Activated CD8-positive, alpha-beta T cell treated with anti-CD3 and anti-CD28 coated beads for 36 hours (primary cell): ENCODE data around the gene PPP4C. TPM values are rescaled to one million over a fixed set of nuclear protein-coding genes. Genes with fewer than 3 reads are reported as not detected.
"Not testable (repeated sequence)": the region's sequence is repeated elsewhere in the genome, so short reads cannot be mapped to it uniquely, and the experiment has no call there.

Experiments
- ATAC-seq: fragments of 200-7000 bp; cut with Tn5 transposase; one replicate; pipeline ENCODE4 v1.10.0; 2021; ENCODE audit warnings: mild to moderate bottlenecking, moderate library complexity
- CTCF ChIA-PET: fragments of 350-600 bp; sonication (Branson Sonifier 250); formaldehyde crosslinking; loops from one replicate; lab custom pipeline; 2021; ENCODE audit warnings: antibody characterized with exemption; lab: Charles Lee
- POLR2A ChIA-PET: fragments of 350-600 bp; sonication (Branson Sonifier 250); formaldehyde crosslinking; loops from one replicate; lab custom pipeline; 2021; ENCODE audit warnings: antibody characterized with exemption; lab: Charles Lee
- DNase-seq: peaks from one replicate; pipeline ENCODE4 v3.0.0-alpha.2; 2020
- H3K27ac Mint-ChIP-seq: one replicate; pipeline ENCODE4 v1.8.0; 2021; ENCODE audit warnings: mild to moderate bottlenecking, mixed read lengths
- H3K27me3 Mint-ChIP-seq: one replicate; pipeline ENCODE4 v1.8.0; 2021; ENCODE audit warnings: mixed read lengths
- H3K36me3 Mint-ChIP-seq: one replicate; pipeline ENCODE4 v1.8.0; 2021; ENCODE audit warnings: low read depth, mixed read lengths
- H3K4me1 Mint-ChIP-seq: one replicate; pipeline ENCODE4 v1.8.0; 2021; ENCODE audit warnings: low read depth, mixed read lengths
- H3K4me3 Mint-ChIP-seq: one replicate; pipeline ENCODE4 v1.8.0; 2021; ENCODE audit warnings: mild to moderate bottlenecking, moderate library complexity, mixed read lengths
- H3K9me3 Mint-ChIP-seq: one replicate; pipeline ENCODE4 v1.8.0; 2021; ENCODE audit warnings: mixed read lengths
- CTCF ChIP-seq: fragments of 200-600 bp; IDR thresholded peaks from one replicate; pipeline ENCODE4 v1.8.0; 2022; ENCODE audit warnings: antibody characterized with exemption, mild to moderate bottlenecking
- intact Hi-C: fragments of 100-400 bp; cut with micrococcal nuclease; formaldehyde crosslinking; loops from one replicate; pipeline ENCODE4 v1.10.0; 2022
- total RNA-seq, 2 experiments: library from RNA; stranded (reverse); gene quantifications; one replicate each; pipeline ENCODE4 v1.2.3, GENCODE V29; 2021

Gene PPP4C
- total RNA-seq, 2 experiments from 2014 or later = 116 to 121 TPM

- intact Hi-C loops = no loop called here
- H3K4me3 Mint-ChIP-seq = no peak overlapping the region
- POLR2A ChIA-PET = interaction anchor here (1.3 kb wide), 1 partner anchor 12 kb away, joined by 3 read pairs; no protein-coding TSS in a partner anchor
Observed at GRCh38 chr16:30124985-30125379, 49.2 kb downstream of the PPP4C start.

GRCh38 chr16:30125690-30126089, 49.9 kb downstream of the PPP4C start:
- ChIA-PET POLR2A (interaction anchor here (1.3 kb wide), 1 partner anchor 11 kb away, joined by 3 read pairs; no protein-coding TSS in a partner anchor), CTCF (interaction anchor here (1.1 to 1.4 kb wide), 2 partner anchors 14 kb away, joined by 3 to 5 read pairs; no protein-coding TSS in a partner anchor)
- H3K27ac Mint-ChIP-seq, H3K4me3 Mint-ChIP-seq, ATAC-seq, intact Hi-C loops, DNase-seq, H3K27me3 Mint-ChIP-seq, H3K9me3 Mint-ChIP-seq, H3K36me3 Mint-ChIP-seq: not testable (repeated sequence)
- H3K4me1 Mint-ChIP-seq = peaks cover 13% of the 10 kb centered on the region

More at GRCh38 chr16:30124985-30125379, 49.2 kb downstream of the PPP4C start:
- ATAC-seq (no peak), DNase-seq (no peak)
- H3K27me3 Mint-ChIP-seq = no peaks in the 10 kb centered on the region
- H3K27ac Mint-ChIP-seq = no peak overlapping the region
- peaks cover 18% of the 10 kb centered on the region for H3K4me1 Mint-ChIP-seq
- no peaks in the 10 kb centered on the region for H3K9me3 Mint-ChIP-seq
- no peaks in the 10 kb centered on the region for H3K36me3 Mint-ChIP-seq
- CTCF ChIA-PET = interaction anchor here (1.1 to 1.4 kb wide), 2 partner anchors 13 to 15 kb away, joined by 3 to 5 read pairs; no protein-coding TSS in a partner anchor
- TF ChIP-seq CTCF = no peak

GRCh38 chr16:30127993-30128392, 52.2 kb downstream of the PPP4C start:
- CTCF ChIA-PET = interaction anchor here (4.0 kb wide), 1 partner anchor 16 kb away, joined by 15 read pairs; the partner anchor contains the start of gene GDPD3
- no peak for TF ChIP-seq CTCF
- POLR2A ChIA-PET = interaction anchor here (0.6 kb wide), 1 partner anchor 462 kb away, joined by 3 read pairs; no protein-coding TSS in a partner anchor
- Mint-ChIP-seq H3K4me1 (peaks cover 8% of the 10 kb centered on the region), H3K9me3 (no peaks in the 10 kb centered on the region), H3K27ac (no peak overlapping the region), H3K36me3 (peaks cover 4% of the 10 kb centered on the region), H3K27me3 (no peaks in the 10 kb centered on the region), H3K4me3 (no peak overlapping the region)
- intact Hi-C loops = no loop called here
- DNase-seq = no peak
- ATAC-seq = no peak

- Mint-ChIP-seq H3K27ac (peak overlapping the region; percentile 25), H3K27me3 (no peaks in the 10 kb centered on the region), H3K4me3 (no peak overlapping the region), H3K4me1 (peaks cover 8% of the 10 kb centered on the region), H3K36me3 (peaks cover 4% of the 10 kb centered on the region), H3K9me3 (no peaks in the 10 kb centered on the region)
- DNase-seq (no peak), ATAC-seq (no peak)
- CTCF ChIA-PET = interaction anchor here (0.9 to 2.7 kb wide), 2 partner anchors 11 to 54 kb away, joined by 3 to 9 read pairs; no protein-coding TSS in a partner anchor
- intact Hi-C loops = no loop called here
- POLR2A ChIA-PET = interaction anchor here (1.2 kb wide), 1 partner anchor 53 kb away, joined by 4 read pairs; no protein-coding TSS in a partner anchor
- TF ChIP-seq CTCF = no peak
Observed at GRCh38 chr16:30131869-30132475, 56.2 kb downstream of the PPP4C start.

GRCh38 chr16:30132591-30132990, 56.8 kb downstream of the PPP4C start:
- intact Hi-C loops = no loop called here
- Mint-ChIP-seq H3K4me1 (peaks cover 8% of the 10 kb centered on the region), H3K27me3 (no peaks in the 10 kb centered on the region), H3K27ac (no peak overlapping the region), H3K36me3 (peaks cover 4% of the 10 kb centered on the region), H3K4me3 (no peak overlapping the region), H3K9me3 (no peaks in the 10 kb centered on the region)
- POLR2A ChIA-PET = no interaction called here
- no peak for ATAC-seq
- no peak for TF ChIP-seq CTCF
- CTCF ChIA-PET = no interaction called here
- DNase-seq = no peak

Other genes with a start within 250 kb of the PPP4C start
- 10 to 100 TPM; 30.2 to 35.4 TPM for gene CDIPT, start 212.8 kb upstream of the PPP4C start, total RNA-seq
- under 1 TPM; 0.11 to 0.13 TPM for gene SEZ6L2, start 176.4 kb upstream of the PPP4C start, total RNA-seq
- 1 to 10 TPM; 2.0 to 2.1 TPM for gene ASPHD1, start 175.5 kb upstream of the PPP4C start, total RNA-seq
- 10 to 100 TPM; 35.2 to 35.3 TPM for gene KCTD13, start 149.8 kb upstream of the PPP4C start, total RNA-seq
- gene TMEM219, start 113.9 kb upstream of the PPP4C start, total RNA-seq = 10 to 100 TPM; 31.9 to 34.9 TPM
- gene TAOK2, start 102.1 kb upstream of the PPP4C start, total RNA-seq = 10 to 100 TPM; 25.0 to 25.9 TPM
- 10 to 100 TPM; 35.2 to 36.4 TPM for gene HIRIP3, start 80.4 kb upstream of the PPP4C start, total RNA-seq
- gene INO80E, start 79.8 kb upstream of the PPP4C start, total RNA-seq = 10 to 100 TPM; 75.9 to 79.1 TPM
- gene DOC2A, start 65.0 kb upstream of the PPP4C start, total RNA-seq = 1 to 10 TPM in 1 of 2 experiments, under 1 TPM in 1; 0.68 to 1.8 TPM
- not detected for gene C16orf92, start 52.8 kb upstream of the PPP4C start, total RNA-seq
- gene TLCD3B, start 44.7 kb upstream of the PPP4C start, total RNA-seq = 1 to 10 TPM; 3.5 to 3.6 TPM
- gene ALDOA, start 10.2 kb upstream of the PPP4C start, total RNA-seq = 1,000 to 10,000 TPM; 3,042 to 3,081 TPM
- 1 to 10 TPM; 2.5 TPM for gene TBX6, start 15.9 kb downstream of the PPP4C start, total RNA-seq
- gene YPEL3, start 20.2 kb downstream of the PPP4C start, total RNA-seq = 10 to 100 TPM; 17.7 to 19.5 TPM
- 1 to 10 TPM; 4.5 to 5.7 TPM for gene GDPD3, start 37.5 kb downstream of the PPP4C start, total RNA-seq
- gene MAPK3, start 47.2 kb downstream of the PPP4C start, total RNA-seq = 10 to 100 TPM; 57.6 to 60.1 TPM
- 1,000 to 10,000 TPM; 1,130 to 1,151 TPM for gene CORO1A, start 107.6 kb downstream of the PPP4C start, total RNA-seq
- 100 to 1,000 TPM; 248 to 254 TPM for gene BOLA2B, start 117.7 kb downstream of the PPP4C start, total RNA-seq
- 100 to 1,000 TPM; 116 to 129 TPM for gene SLX1A, start 117.9 kb downstream of the PPP4C start, total RNA-seq
- gene SULT1A3, start 123.3 kb downstream of the PPP4C start, total RNA-seq = 10 to 100 TPM; 14.8 to 18.0 TPM
- 10 to 100 TPM; 14.7 to 20.7 TPM for gene NPIPB13, start 172.5 kb downstream of the PPP4C start, total RNA-seq